NCI-H1105 (cell line): ENCODE measurements around the gene TPR.

Experiments used
- DNase-seq: peaks from one replicate; lab custom pipeline; 2025; lab: John Stamatoyannopoulos, UW

The TPR gene

GRCh38 chr1:186327331-186327730 lies 47.7 kb downstream of the TPR start:
- no peak for DNase-seq

- no peak for DNase-seq
Measured at GRCh38 chr1:186326009-186326408, 49.0 kb downstream of the TPR start.

GRCh38 chr1:186325239-186325638 lies 49.8 kb downstream of the TPR start:
- no peak for DNase-seq

- no peak for DNase-seq
Measured at GRCh38 chr1:186323865-186324264, 51.2 kb downstream of the TPR start.

- no peak for DNase-seq
Measured at GRCh38 chr1:186315570-186315969, 59.5 kb downstream of the TPR start.

GRCh38 chr1:186311375-186312051 lies 63.5 kb downstream of the TPR start:
- DNase-seq: no peak

GRCh38 chr1:186310307-186310706 lies 64.7 kb downstream of the TPR start:
- DNase-seq: no peak

- DNase-seq: no peak
Measured at GRCh38 chr1:186308264-186309060, 66.6 kb downstream of the TPR start.

GRCh38 chr1:186307445-186307844 lies 67.6 kb downstream of the TPR start:
- no peak for DNase-seq

- DNase-seq: no peak
Measured at GRCh38 chr1:186306533-186306932, 68.5 kb downstream of the TPR start.

- DNase-seq: no peak
Measured at GRCh38 chr1:186304982-186305949, 69.8 kb downstream of the TPR start.

GRCh38 chr1:186303911-186304310 lies 71.1 kb downstream of the TPR start:
- no peak for DNase-seq

- no peak for DNase-seq
Measured at GRCh38 chr1:186302381-186302920, 72.6 kb downstream of the TPR start.

GRCh38 chr1:186301448-186301847 lies 73.6 kb downstream of the TPR start:
- no peak for DNase-seq

GRCh38 chr1:186300056-186300455 lies 75.0 kb downstream of the TPR start:
- no peak for DNase-seq

GRCh38 chr1:186299570-186299969 lies 75.5 kb downstream of the TPR start:
- DNase-seq: no peak

- no peak for DNase-seq
Measured at GRCh38 chr1:186298851-186299250, 76.2 kb downstream of the TPR start.

- no peak for DNase-seq
Measured at GRCh38 chr1:186297439-186298045, 77.5 kb downstream of the TPR start.

- DNase-seq: no peak
Measured at GRCh38 chr1:186295980-186296379, 79.1 kb downstream of the TPR start, which contains the start of gene PRG4. TSS of gene PRG4 (plus strand) at chr1:186296279.

GRCh38 chr1:186292875-186293274 lies 82.2 kb downstream of the TPR start:
- DNase-seq: no peak

- DNase-seq: no peak
Measured at GRCh38 chr1:186291271-186291670, 83.8 kb downstream of the TPR start.
